Panc1 (cell line): ENCODE data around the gene KCNH5.

Experiments used
- POLR2AphosphoS5 ChIP-seq: IDR thresholded peaks from 2 replicates; pipeline ENCODE4 v1.6.1; 2012; ENCODE audit warnings: mild to moderate bottlenecking, low read depth, low read length, moderate library complexity
- SIN3A ChIP-seq: IDR thresholded peaks from 2 replicates; pipeline ENCODE4 v1.6.1; 2012; ENCODE audit warnings: low read depth, mild to moderate bottlenecking, low read length, moderate library complexity, borderline replicate concordance; ENCODE audit not compliant: insufficient read depth
- TF ChIP-seq, protein P1 (sequence below): fragments of 450-650 bp; IDR thresholded peaks from 2 replicates; pipeline ENCODE4 v1.5.1; 2017; ENCODE audit warnings: mild to moderate bottlenecking
- TF ChIP-seq, protein P2 (sequence below), 2 experiments: IDR thresholded peaks; 2 replicates each; pipeline ENCODE4 v1.6.1; 2011 to 2012; ENCODE audit warnings: low read depth in 2 of 2, control low read depth in 1 of 2, low read length in 1 of 2, mild to moderate bottlenecking in 1 of 2, moderate library complexity in 1 of 2; ENCODE audit not compliant: insufficient read depth in 1 of 2

DNA sequence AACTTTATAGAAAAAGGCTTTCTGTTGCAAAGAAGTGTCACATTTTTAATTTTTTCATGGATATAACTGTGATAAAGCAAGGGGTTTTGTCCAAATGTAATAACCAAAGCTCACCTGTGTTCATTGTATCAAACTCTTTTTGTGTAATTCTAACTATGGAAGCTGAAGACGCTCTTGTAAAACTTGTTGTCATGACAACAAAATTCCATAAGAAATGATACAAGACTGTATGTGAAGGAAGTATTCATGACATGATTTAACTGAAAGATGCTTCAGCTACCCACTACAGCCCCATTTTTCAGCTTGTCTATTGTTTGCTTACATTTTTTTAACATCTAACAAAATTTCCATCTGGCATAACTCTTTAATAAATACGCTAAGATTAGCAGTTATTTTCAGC, 360.9 kb downstream of the KCNH5 start:
- TF ChIP-seq, protein P1, sequence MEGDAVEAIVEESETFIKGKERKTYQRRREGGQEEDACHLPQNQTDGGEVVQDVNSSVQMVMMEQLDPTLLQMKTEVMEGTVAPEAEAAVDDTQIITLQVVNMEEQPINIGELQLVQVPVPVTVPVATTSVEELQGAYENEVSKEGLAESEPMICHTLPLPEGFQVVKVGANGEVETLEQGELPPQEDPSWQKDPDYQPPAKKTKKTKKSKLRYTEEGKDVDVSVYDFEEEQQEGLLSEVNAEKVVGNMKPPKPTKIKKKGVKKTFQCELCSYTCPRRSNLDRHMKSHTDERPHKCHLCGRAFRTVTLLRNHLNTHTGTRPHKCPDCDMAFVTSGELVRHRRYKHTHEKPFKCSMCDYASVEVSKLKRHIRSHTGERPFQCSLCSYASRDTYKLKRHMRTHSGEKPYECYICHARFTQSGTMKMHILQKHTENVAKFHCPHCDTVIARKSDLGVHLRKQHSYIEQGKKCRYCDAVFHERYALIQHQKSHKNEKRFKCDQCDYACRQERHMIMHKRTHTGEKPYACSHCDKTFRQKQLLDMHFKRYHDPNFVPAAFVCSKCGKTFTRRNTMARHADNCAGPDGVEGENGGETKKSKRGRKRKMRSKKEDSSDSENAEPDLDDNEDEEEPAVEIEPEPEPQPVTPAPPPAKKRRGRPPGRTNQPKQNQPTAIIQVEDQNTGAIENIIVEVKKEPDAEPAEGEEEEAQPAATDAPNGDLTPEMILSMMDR: no peak
- TF ChIP-seq, protein P2, sequence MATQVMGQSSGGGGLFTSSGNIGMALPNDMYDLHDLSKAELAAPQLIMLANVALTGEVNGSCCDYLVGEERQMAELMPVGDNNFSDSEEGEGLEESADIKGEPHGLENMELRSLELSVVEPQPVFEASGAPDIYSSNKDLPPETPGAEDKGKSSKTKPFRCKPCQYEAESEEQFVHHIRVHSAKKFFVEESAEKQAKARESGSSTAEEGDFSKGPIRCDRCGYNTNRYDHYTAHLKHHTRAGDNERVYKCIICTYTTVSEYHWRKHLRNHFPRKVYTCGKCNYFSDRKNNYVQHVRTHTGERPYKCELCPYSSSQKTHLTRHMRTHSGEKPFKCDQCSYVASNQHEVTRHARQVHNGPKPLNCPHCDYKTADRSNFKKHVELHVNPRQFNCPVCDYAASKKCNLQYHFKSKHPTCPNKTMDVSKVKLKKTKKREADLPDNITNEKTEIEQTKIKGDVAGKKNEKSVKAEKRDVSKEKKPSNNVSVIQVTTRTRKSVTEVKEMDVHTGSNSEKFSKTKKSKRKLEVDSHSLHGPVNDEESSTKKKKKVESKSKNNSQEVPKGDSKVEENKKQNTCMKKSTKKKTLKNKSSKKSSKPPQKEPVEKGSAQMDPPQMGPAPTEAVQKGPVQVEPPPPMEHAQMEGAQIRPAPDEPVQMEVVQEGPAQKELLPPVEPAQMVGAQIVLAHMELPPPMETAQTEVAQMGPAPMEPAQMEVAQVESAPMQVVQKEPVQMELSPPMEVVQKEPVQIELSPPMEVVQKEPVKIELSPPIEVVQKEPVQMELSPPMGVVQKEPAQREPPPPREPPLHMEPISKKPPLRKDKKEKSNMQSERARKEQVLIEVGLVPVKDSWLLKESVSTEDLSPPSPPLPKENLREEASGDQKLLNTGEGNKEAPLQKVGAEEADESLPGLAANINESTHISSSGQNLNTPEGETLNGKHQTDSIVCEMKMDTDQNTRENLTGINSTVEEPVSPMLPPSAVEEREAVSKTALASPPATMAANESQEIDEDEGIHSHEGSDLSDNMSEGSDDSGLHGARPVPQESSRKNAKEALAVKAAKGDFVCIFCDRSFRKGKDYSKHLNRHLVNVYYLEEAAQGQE (IDR thresholded peaks at IDR 0.05; ENCODE audit: insufficient read depth in 1 of 2, low read depth in 2 of 2, low read length in 1 of 2): no peak
- TF ChIP-seq SIN3A (no peak), POLR2AphosphoS5 (no peak)
